ENCODE measurements around the gene TRAT1.

GRCh38 chr3:108791473-108791872 is 31.1 kb upstream of the TRAT1 start:
- no peak for TF ChIP-seq EZH2 (IDR thresholded peaks at IDR 0.05; ENCODE audit: borderline replicate concordance)
- no peak for TF ChIP-seq CTCF (IDR thresholded peaks at IDR 0.05; ENCODE audit: poor library complexity)
- TF ChIP-seq EZH2phosphoT487 (IDR thresholded peaks at IDR 0.05; ENCODE audit: low read depth, severe bottlenecking, unreplicated experiment), result no peak
